Lower leg skin (tissue), 3 donors: ENCODE data around the gene ELOVL3.

ENCODE experiments used
- POLR2A ChIP-seq, 2 donors: fragments of 450-650 bp; IDR thresholded peaks; one replicate each; pipeline ENCODE4 v1.6.1; 2016 to 2017; ENCODE audit warnings: antibody characterized with exemption in 2 of 2, mild to moderate bottlenecking in 1 of 2, moderate library complexity in 1 of 2
- TF ChIP-seq, protein P1 (sequence below), 3 donors: fragments of 450-650 bp; IDR thresholded peaks; one replicate each; pipeline ENCODE4 v1.5.1; 2016; ENCODE audit warnings: antibody characterized with exemption in 3 of 3, mild to moderate bottlenecking in 3 of 3, moderate library complexity in 2 of 3

- TF ChIP-seq POLR2A (IDR thresholded peaks at IDR 0.05), result no peak
- TF ChIP-seq, protein P1, sequence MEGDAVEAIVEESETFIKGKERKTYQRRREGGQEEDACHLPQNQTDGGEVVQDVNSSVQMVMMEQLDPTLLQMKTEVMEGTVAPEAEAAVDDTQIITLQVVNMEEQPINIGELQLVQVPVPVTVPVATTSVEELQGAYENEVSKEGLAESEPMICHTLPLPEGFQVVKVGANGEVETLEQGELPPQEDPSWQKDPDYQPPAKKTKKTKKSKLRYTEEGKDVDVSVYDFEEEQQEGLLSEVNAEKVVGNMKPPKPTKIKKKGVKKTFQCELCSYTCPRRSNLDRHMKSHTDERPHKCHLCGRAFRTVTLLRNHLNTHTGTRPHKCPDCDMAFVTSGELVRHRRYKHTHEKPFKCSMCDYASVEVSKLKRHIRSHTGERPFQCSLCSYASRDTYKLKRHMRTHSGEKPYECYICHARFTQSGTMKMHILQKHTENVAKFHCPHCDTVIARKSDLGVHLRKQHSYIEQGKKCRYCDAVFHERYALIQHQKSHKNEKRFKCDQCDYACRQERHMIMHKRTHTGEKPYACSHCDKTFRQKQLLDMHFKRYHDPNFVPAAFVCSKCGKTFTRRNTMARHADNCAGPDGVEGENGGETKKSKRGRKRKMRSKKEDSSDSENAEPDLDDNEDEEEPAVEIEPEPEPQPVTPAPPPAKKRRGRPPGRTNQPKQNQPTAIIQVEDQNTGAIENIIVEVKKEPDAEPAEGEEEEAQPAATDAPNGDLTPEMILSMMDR (IDR thresholded peaks at IDR 0.05), result no peak
Measured at GRCh38 chr10:102279104-102279503, 53.0 kb downstream of the ELOVL3 start.
